ENCODE measurements around the gene TRIM40.

GRCh38 chr6:30103872-30104179 lies 32.1 kb upstream of the TRIM40 start:
- no peak for TF ChIP-seq CTCF (IDR thresholded peaks at IDR 0.05)
- TF ChIP-seq POLR2AphosphoS5 (IDR thresholded peaks at IDR 0.05; ENCODE audit: insufficient read depth in 1 of 2, low read depth in 1 of 2), result no peak
- TF ChIP-seq POLR2A (IDR thresholded peaks at IDR 0.05), result no peak

Data from vagina (tissue), 2 donors.